ENCODE measurements around the gene PGBD2.
"Not testable (repeated sequence)": the region's sequence is repeated elsewhere in the genome, so short reads cannot be mapped to it uniquely, and the experiment has no call there.

DNA sequence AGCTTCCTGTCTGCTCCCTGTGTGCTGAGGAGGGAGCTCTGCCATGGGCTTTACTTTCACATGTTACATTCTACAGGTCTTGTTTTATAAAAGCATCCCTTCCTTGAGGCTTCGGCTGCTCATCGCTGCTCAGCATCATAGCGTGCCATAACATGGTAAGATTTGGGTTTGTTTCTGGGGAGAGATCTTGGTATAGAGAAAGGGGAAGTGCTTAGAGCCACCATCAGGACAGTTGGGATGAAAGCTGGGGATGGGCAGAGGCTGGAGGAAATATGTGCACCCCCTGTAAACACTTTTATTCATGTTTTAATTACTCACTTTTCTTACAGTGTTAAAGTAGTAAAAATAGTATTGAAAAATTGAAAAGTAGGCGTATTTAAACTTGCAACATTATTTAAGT lies 24.0 kb downstream of the PGBD2 start:
- not testable (repeated sequence) for TF ChIP-seq CTCF (IDR thresholded peaks at IDR 0.05); POLR2AphosphoS5 (IDR thresholded peaks at IDR 0.05; ENCODE audit: insufficient read depth in 1 of 2, low read depth in 1 of 2); POLR2A (IDR thresholded peaks at IDR 0.05)
